HepG2 (cell line): Measurements from ENCODE around the gene BIRC5. TPM values are rescaled to one million over a fixed set of nuclear protein-coding genes. Genes with fewer than 3 reads are reported as not detected.

Experiments used
- ATAC-seq: fragments of 200-7000 bp; cut with Tn5 transposase; 3 replicates; pipeline ENCODE4 v1.9.1; 2020; ENCODE audit warnings: mild to moderate bottlenecking, moderate library complexity
- BruUV-seq: library from RNA; stranded (reverse); fragments of 400-500 nt; replicated peaks from 2 replicates; lab custom pipeline; 2021; lab: Mats Ljungman, UMichigan
- CTCF ChIA-PET: fragments of 300-600 bp; formaldehyde crosslinking; extraction: SDS; loops from one replicate; lab custom pipeline; 2021; ENCODE audit warnings: low total read pairs, inconsistent platforms, low intra/inter-chr PET ratio; lab: Yijun Ruan, JAX
- POLR2A ChIA-PET: fragments of 350-600 bp; sonication (Branson Sonifier 250); formaldehyde crosslinking; loops from one replicate; lab custom pipeline; 2020; ENCODE audit warnings: antibody characterized with exemption, inconsistent platforms; lab: Yijun Ruan, JAX
- DNase-seq: peaks from one replicate; pipeline ENCODE4 v3.0.0-alpha.2; 2015; ENCODE audit warnings: low spot score
- FAIRE-seq: peaks from 3 replicates; lab custom pipeline; 2011; peaks lifted over from hg19 to GRCh38; lab: Jason Lieb, UNC
- H2AFZ ChIP-seq: one replicate; pipeline ENCODE4 v1.6.1; 2011; ENCODE audit warnings: low read length, inconsistent platforms
- H3K27ac ChIP-seq: fragments of 300-600 bp; 3 replicates; pipeline ENCODE4 v1.8.0; 2011; ENCODE audit warnings: mixed run types, mild to moderate bottlenecking, mixed read lengths, low read length, inconsistent platforms; ENCODE audit not compliant: insufficient read depth; ENCODE audit errors: extremely low read length
- H3K27me3 ChIP-seq, 2 experiments: fragments of 200-600 bp in 1 of 2; 2 replicates in 1 of 2; 3 replicates in 1 of 2; pipeline versions ENCODE4 v1.6.0 to v1.8.0; 2011; ENCODE audit warnings: low read length in 2 of 2, mild to moderate bottlenecking in 2 of 2, moderate library complexity in 2 of 2, inconsistent platforms in 1 of 2; ENCODE audit not compliant: insufficient read depth in 2 of 2, control insufficient read depth in 1 of 2
- H3K36me3 ChIP-seq, 2 experiments: fragments of 200-600 bp in 1 of 2; replicated peaks in 1 of 2; 2 replicates in 1 of 2; 3 replicates in 1 of 2; pipeline versions ENCODE4 v1.5.1 to v1.8.0; 2011; ENCODE audit warnings: low read length in 2 of 2, inconsistent platforms in 1 of 2; ENCODE audit not compliant: insufficient read depth in 2 of 2, control insufficient read depth in 1 of 2
- H3K4me1 ChIP-seq: 2 replicates; pipeline ENCODE4 v1.5.1; 2012; ENCODE audit warnings: low read length, inconsistent platforms; ENCODE audit not compliant: insufficient read depth
- H3K4me2 ChIP-seq: 2 replicates; pipeline ENCODE4 v1.6.0; 2011; ENCODE audit warnings: low read depth, low read length, inconsistent platforms
- H3K4me3 ChIP-seq, 3 experiments: fragments of 200-600 bp in 1 of 3; sonication (generic), shearing (Covaris generic) in 1 of 3; replicated peaks in 1 of 3; 2 replicates each; pipeline ENCODE4 v1.5.1; 2011 to 2016; ENCODE audit warnings: low read length in 3 of 3, inconsistent platforms in 2 of 3, low read depth in 2 of 3, mild to moderate bottlenecking in 2 of 3, control low read depth in 1 of 3, mixed read lengths in 1 of 3; ENCODE audit not compliant: insufficient read depth in 1 of 3
- H3K79me2 ChIP-seq: one replicate; pipeline ENCODE4 v1.6.1; 2011; ENCODE audit warnings: low read length, inconsistent platforms; ENCODE audit not compliant: insufficient read depth
- H3K9ac ChIP-seq: 2 replicates; pipeline ENCODE4 v1.6.0; 2011; ENCODE audit warnings: mild to moderate bottlenecking, low read depth, low read length, inconsistent platforms; ENCODE audit not compliant: insufficient read depth
- H3K9me3 ChIP-seq: 2 replicates; pipeline ENCODE4 v1.5.1; 2012; ENCODE audit warnings: mild to moderate bottlenecking, low read length
- H4K20me1 ChIP-seq: 2 replicates; pipeline ENCODE4 v1.6.0; 2011; ENCODE audit warnings: inconsistent platforms, mild to moderate bottlenecking, low read length, moderate library complexity; ENCODE audit not compliant: insufficient read depth
- ERF ChIP-seq: IDR thresholded peaks from 2 replicates; pipeline ENCODE4 v1.6.1; 2018; ENCODE audit warnings: missing biosample characterization, missing genetic modification reagents
- FOXP1 ChIP-seq, 2 experiments: fragments of 450-650 bp in 1 of 2; IDR thresholded peaks; 2 replicates each; pipeline ENCODE4 v1.6.1; 2017 to 2018; ENCODE audit warnings: antibody characterized with exemption in 1 of 2
- MTERF4 ChIP-seq: sonication (generic); formaldehyde crosslinking; IDR thresholded peaks from 2 replicates; pipeline ENCODE4 v1.8.0; 2023; ENCODE audit warnings: mild to moderate bottlenecking, missing genetic modification reagents
- SP5 ChIP-seq: IDR thresholded peaks from 2 replicates; pipeline ENCODE4 v1.6.1; 2016; ENCODE audit warnings: low read depth, borderline replicate concordance
- TOE1 ChIP-seq: sonication (generic); formaldehyde crosslinking; IDR thresholded peaks from 2 replicates; pipeline ENCODE4 v1.4.0; 2020; ENCODE audit warnings: mild to moderate bottlenecking, missing genetic modification reagents
- ZNF883 ChIP-seq: sonication (generic); formaldehyde crosslinking; IDR thresholded peaks from 2 replicates; pipeline ENCODE4 v1.5.1; 2020; ENCODE audit warnings: mild to moderate bottlenecking, missing genetic modification reagents; ENCODE audit errors: not compliant biosample characterization
- WGBS: methylation state at CpG from one replicate; pipeline ENCODE4 v1.1.6; 2017; ENCODE audit warnings: low lambda C conversion rate; 5-methylcytosine and 5-hydroxymethylcytosine counted together
- in situ Hi-C: cut with HindIII; loops from 2 replicates; pipeline ENCODE4 v1.10.0; 2017; ENCODE audit warnings: low pct_unique_long_range_greater_than_20kb; ENCODE audit not compliant: extremely low pct_ligation_motif_present
- intact Hi-C: fragments of 100-400 bp; cut with micrococcal nuclease; formaldehyde crosslinking; loops from one replicate; pipeline ENCODE4 v1.10.0; 2022; ENCODE audit not compliant: unreplicated experiment
- polyA plus RNA-seq, 8 experiments: library from polyadenylated mRNA; depleted of rRNA in 3 of 8; stranded (reverse) in 7 of 8; unstranded in 1 of 8; fragments of >200 nt; fragmentation: Illumina TruSeq in 4 of 8; extraction: Trizol in 4 of 8; gene quantifications; 2 replicates each; pipeline versions ENCODE4 v1.2.1 to v1.2.3, GENCODE V29; 2011 to 2016; ENCODE audit warnings: low read depth in 4 of 8, missing spikeins in 1 of 8, mixed read lengths in 1 of 8; ENCODE audit not compliant: insufficient read depth in 1 of 8
- total RNA-seq, 5 experiments: library from RNA; depleted of rRNA; stranded (reverse); fragments of >200 nt; fragmentation: Illumina TruSeq; extraction: Trizol; gene quantifications; 2 replicates each; pipeline ENCODE4 v1.2.3, GENCODE V29; 2016; ENCODE audit warnings: low read depth in 1 of 5
- TF ChIP-seq, protein P1 (sequence below): sonication (generic); formaldehyde crosslinking; IDR thresholded peaks from 2 replicates; pipeline ENCODE4 v1.9.0; 2021; ENCODE audit warnings: missing genetic modification reagents, borderline replicate concordance
- TF ChIP-seq, protein P2 (sequence below): sonication (generic); formaldehyde crosslinking; IDR thresholded peaks from 2 replicates; pipeline ENCODE4 v1.5.0; 2020; ENCODE audit warnings: missing genetic modification reagents

Gene BIRC5
- total and polyA plus RNA-seq, 2 of the 13 experiments (the other 11 are each of a cell fraction or from before 2014, with no cell fraction given) = 30.3 to 135 TPM

DNA sequence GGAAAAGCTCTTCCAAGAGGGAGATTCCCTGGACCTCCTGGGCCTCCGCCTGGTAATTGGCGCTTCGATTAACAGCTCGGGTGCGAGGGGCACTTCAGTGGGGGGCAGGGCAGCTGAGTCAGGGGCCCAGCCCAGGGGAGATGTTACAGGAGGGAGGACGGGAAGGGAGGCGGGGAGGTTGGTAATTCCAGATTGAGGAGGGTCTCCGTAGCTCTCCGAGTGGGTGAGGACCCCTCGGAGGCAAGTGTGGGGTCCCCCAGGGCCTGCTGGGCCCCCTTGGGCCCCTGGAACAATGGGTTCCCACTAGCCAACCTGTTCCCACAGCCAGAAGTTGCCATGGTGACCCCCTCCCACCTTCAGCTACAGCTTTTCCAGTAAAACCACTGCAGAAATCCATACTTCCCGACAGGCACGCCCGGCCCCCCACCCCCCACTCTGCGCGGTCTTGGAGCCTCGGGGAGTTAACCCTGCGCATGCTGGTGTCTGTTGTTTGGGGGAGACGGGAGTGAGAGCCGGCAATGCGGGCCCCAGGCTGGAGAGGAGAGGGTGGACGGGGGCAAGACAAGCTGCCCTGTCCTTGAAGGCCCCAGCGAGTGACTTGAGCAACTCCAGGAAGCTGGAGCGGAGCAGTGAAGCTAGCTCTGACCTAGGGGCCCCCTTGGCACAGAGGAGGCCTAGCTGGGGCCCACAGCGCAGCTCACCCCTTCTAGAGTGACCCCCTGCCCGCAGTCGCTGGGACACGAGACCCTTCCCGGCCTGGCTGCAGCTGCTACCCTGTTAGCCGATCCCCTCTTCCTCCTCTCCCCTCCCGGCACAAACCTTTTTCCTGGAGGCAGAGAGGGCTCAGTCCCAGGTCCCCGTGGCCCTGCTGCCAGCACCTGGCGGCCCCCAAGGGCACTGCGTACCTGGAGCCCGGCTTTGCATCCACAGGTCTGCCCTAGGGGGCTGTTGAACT lies 55.2 kb downstream of the BIRC5 start (continued):
- no peak for TF ChIP-seq TOE1 (CRISPR knock-in tag)
- no peak for TF ChIP-seq MTERF4
- no peak for TF ChIP-seq SP5 (CRISPR knock-in tag)
- TF ChIP-seq, protein P1, sequence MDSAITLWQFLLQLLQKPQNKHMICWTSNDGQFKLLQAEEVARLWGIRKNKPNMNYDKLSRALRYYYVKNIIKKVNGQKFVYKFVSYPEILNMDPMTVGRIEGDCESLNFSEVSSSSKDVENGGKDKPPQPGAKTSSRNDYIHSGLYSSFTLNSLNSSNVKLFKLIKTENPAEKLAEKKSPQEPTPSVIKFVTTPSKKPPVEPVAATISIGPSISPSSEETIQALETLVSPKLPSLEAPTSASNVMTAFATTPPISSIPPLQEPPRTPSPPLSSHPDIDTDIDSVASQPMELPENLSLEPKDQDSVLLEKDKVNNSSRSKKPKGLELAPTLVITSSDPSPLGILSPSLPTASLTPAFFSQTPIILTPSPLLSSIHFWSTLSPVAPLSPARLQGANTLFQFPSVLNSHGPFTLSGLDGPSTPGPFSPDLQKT (CRISPR knock-in tag) = no peak
- TF ChIP-seq, protein P2, sequence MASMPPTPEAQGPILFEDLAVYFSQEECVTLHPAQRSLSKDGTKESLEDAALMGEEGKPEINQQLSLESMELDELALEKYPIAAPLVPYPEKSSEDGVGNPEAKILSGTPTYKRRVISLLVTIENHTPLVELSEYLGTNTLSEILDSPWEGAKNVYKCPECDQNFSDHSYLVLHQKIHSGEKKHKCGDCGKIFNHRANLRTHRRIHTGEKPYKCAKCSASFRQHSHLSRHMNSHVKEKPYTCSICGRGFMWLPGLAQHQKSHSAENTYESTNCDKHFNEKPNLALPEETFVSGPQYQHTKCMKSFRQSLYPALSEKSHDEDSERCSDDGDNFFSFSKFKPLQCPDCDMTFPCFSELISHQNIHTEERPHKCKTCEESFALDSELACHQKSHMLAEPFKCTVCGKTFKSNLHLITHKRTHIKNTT (CRISPR knock-in tag) = no peak
- no peak for TF ChIP-seq FOXP1 (IDR thresholded peaks at IDR 0.05)
- TF ChIP-seq FOXP1 (CRISPR knock-in tag; IDR thresholded peaks at IDR 0.05) = no peak

DNA sequence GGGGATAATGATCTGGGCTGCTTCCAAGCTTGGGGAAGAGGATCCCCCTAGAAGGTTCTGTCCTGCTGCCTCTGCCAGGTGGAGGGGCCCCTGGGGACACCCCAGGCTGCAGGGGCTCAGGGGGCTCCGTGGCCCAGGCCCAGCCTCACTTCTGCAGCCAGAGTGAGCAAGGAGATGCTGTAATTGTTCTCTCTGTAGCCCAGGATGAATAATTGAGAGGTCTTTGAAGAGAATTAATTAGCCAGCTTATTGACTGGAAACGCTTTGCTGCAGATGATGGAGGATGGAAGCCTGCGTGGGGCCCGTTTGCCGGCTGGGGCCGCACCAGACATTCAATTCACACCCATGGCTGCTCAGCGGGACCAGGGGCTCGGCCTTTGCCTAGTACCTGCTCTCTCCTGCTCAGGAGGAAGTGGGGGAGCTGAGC lies 55.9 kb downstream of the BIRC5 start:
- Histone ChIP-seq H4K20me1 (no peaks in the 10 kb centered on the region), H3K27me3 (peaks cover 34 to 88% of the 10 kb centered on the region in 2 experiments), H3K4me3 (no peak overlapping the region; a peak in 1 of 6 replicates), H3K27ac (no peak overlapping the region), H2AFZ (no peak overlapping the region), H3K4me2 (no peak overlapping the region), H3K9me3 (no peaks in the 10 kb centered on the region), H3K9ac (no peak overlapping the region), H3K4me1 (peaks cover 48% of the 10 kb centered on the region), H3K79me2 (no peaks in the 10 kb centered on the region), H3K36me3 (no peaks in the 10 kb centered on the region)
- BruUV-seq = no TSS peak
- DNase-seq (no peak), FAIRE-seq (no peak), ATAC-seq (no peak)
- WGBS = 13% methylated on average over 5 of the region's 8 CpGs
- TF ChIP-seq ZNF883 (CRISPR knock-in tag) (peak; percentile 32), ERF (CRISPR knock-in tag) (no peak)
- intact Hi-C loops = no loop called here
- CTCF ChIA-PET = no interaction called here
- POLR2A ChIA-PET = no interaction called here
- in situ Hi-C loops = no loop called here
